GM18517 (cell line): ENCODE data around the gene OR6C75.
"Not testable (repeated sequence)": the region's sequence is repeated elsewhere in the genome, so short reads cannot be mapped to it uniquely, and the experiment has no call there.

Source experiments
- ATAC-seq: cut with Tn5 transposase; IDR thresholded peaks from one replicate; pipeline ENCODE4 v1.9.1; 2021; ENCODE audit warnings: mild to moderate bottlenecking, moderate library complexity; ENCODE audit not compliant: unreplicated experiment

OR6C75 gene

DNA sequence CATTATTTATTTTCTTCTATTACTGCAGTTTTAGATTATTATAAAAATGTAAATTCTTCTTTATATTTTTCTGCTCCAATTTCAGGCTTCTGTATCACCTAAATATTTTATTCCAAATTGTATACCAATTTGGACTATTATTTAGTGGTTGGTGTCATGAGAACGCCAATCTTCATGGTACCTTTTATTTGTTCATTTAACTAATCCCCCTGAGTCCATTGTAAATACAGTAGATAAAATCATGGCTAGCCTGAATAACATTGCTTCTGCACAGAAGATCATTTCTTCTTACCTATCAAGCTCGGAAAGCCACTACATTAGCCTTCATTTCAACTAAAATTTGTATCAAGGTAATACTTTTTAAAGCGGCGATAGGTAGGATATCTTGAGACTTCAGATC is at the start of gene OR6C75:
TSS of gene OR6C75 (plus strand) at position 301 of the 400 bp plus-strand sequence. CDS start 2,136 bp downstream, outside the sequence.
- ATAC-seq: no peak

DNA sequence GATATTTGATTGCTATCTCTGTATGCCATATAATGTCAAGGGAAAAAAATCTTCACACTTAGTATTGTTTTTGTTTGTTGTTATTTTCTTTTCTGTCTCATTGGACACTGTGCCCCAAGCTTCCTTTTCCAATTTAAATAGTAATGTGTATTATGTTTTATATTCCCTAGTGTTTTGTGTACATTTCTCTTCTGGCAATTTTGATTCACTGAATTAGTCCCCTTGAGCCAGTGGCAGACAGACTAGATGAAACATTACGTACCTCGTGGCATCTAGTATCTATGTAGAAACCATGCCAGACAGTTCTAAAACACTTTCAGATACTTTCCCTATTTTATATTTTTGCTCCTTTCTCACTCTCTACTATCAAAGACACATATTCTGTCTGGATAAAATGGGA is 48.7 kb upstream of the OR6C75 start, which contains the start of gene OR6C1:
TSS of gene OR6C1 (plus strand) at position 301 of the 400 bp plus-strand sequence. CDS start 6,257 bp downstream, outside the sequence.
- ATAC-seq: no peak

DNA sequence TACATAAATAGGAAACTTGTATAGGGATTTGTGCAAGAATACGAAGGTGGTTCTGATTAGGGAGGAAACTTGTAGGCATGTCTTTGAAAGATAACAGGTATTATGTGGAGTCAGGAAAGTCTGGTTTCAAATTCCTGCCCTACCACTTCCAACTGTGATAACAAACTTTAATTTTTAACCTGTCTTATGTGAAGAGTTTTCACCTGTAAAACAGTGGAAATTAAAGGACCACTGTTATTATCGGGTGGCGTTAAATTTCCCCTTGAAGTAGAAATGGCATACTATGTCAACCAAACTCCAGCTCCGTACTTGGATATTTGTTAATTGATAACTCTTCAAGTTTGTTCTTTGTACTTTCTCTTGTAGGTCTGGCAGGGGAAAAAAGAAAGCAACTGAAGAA is 42.6 kb upstream of the OR6C75 start:
- no peak for ATAC-seq

DNA sequence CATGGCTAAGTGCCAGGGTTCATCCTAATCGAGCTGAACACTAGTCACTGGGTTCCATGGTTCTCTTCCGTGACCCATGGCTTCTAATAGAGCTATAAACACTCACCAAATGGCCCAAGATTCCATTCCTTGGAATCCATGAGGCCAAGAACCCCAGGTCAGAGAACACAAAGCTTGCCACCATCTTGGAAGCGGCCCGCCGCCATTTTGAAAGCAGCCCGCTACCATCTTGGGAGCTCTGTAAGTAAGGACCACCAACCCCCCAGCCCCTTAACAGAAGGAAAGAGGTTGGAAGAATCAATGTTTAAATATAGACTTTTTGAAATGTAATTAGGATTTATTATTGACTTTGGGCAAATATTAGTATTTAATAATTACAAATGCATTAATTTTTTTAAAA is 37.0 kb upstream of the OR6C75 start:
- ATAC-seq: not testable (repeated sequence)

DNA sequence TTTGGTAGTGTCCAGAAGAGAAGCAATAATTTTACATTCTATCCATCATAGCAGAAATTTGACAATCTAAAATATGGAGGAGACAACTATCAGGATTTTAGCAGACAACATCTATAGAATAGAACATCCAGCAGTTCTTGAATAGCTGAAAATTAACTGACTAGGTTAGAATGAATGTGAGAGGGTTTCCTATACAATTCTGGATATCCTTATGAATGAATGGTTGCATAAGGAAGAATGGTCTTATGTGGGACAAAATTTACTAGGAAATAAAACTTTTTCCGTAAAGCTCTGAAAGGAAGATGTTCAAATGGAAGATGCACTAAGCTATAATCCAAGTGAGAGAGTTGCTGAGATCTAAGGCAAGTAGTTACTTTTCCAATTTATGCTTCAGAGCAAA is 32.3 kb upstream of the OR6C75 start, which contains the start of gene OR6C3:
TSS of gene OR6C3 (plus strand) at position 301 of the 400 bp plus-strand sequence. CDS start 955 bp downstream, outside the sequence.
- ATAC-seq: no peak

DNA sequence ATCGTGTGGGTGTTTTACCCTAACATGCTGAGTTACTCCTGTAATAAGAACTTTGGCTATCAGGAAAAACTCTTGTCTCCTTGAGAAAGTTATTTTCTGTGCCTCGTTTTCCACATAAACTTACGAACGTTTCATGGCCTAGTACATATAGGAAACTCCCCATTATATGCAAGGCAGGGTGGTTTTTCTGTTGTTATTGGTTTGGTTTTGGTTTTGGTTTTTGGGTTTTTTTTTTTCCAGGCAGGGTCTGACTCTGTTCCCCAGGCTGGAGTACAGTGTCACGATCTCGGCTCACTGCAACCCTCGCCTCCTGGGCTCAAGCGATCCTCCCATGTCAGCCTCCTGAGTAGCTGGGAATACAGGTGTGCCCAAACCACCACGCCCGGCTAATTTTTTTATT is 26.8 kb upstream of the OR6C75 start:
- ATAC-seq: no peak

DNA sequence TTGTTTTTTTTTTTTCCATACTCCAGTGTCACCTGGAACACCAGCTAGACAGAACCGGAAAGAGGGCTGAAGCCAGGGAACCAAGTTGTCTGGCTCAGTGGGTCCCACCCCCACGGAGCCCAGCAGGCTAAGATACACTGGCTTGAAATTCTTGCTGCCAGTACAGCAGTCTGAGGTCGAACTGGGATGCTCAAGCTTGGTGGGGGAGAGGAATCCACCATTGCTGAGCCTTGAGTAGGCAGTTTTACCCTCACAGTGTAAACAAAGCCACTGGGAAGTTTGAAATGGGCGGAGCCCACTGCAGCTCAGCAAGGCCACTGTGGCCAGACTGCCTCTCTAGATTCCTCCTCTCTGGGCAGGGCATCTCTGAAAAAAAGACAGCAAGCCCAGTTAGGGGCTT is 7.4 kb upstream of the OR6C75 start:
- ATAC-seq: not testable (repeated sequence)

DNA sequence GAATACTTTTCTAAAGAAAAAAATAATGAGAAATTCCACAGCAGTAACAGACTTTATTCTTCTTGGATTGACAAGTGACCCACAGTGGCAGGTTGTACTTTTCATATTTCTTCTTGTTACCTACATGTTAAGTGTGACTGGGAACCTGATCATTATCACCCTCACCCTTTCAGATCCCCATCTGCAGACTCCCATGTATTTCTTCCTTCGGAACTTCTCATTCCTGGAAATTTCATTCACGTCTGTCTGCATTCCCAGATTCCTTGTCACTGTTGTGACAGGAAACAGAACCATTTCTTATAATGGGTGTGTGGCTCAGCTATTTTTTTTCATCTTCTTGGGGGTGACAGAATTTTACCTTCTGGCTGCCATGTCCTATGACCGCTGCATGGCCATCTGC is 2.3 kb downstream of the OR6C75 start:
- ATAC-seq: no peak

DNA sequence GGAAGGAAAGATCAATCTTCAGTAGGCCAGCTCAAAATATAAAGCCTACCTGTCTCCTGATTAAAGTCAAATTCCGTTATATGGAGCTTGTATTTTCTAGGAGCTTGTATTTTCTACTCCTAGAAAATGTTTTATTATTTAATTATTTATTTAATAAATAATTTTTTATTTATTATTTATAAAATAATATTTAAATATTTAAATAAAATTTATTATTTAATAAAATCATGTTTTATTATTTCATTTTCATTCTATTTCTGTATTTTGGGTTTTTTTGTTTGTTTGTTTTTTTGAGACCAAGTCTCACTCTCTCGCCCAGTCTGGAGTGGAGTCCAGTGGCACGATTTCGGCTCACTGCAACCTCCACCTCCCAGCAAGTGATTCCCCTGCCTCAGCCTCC is 9.7 kb downstream of the OR6C75 start:
- no peak for ATAC-seq

DNA sequence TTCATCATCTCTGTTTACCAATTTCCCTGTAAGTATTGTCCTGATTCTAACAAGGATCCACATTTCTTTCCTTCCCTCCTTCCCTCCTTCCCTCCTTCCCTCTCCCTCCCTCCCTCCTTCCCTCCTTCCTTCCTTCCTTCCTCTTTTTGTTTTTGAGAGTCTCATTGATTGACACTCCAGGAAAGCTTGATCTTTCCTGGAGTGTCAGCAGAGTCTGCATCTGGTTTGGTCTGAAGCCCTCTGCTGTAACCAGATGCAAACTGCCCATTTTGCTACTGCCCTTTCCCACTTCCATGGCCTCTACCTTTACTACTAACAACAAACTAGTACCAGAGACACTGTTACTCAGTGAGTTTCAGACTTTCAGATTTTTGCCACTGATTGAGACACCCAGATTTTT is 23.1 kb downstream of the OR6C75 start:
- ATAC-seq: no peak

DNA sequence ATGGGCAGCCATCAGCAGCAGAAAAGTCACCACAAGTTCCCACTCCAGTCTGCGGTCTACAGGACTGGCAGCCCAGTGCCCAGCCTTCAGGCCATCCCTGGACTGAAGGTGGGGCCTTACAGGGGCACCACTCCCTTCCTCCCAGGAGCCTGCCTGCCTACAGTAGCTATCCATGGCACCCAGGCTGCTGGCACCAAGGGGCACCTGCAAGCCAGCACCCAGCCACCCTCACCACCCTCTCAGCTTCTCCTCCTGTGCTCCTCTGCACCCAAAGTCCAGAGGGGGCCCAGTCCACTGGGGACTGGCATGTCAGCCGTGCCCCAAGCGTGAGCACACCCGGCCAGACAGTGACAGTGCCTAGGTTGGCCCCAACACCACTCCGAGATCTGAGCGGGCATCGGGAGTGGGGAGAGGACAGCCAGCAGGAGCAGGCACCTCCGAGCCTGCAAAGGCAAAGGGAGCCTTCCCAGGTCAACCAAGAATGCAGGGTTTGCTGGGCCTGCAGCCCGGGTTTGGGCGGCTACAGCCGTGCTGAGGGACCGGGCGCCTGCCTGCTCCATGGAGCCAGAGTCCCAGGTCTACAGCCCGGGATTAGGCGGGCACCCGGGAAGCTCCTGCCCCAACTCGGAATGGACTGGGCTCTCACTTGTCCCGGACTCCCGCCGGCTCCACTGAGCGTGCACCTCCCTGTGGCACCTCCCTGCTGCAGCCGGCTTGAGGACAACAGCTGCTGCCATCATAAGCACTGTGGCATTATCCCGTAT is 29.4 kb downstream of the OR6C75 start:
- no peak for ATAC-seq

DNA sequence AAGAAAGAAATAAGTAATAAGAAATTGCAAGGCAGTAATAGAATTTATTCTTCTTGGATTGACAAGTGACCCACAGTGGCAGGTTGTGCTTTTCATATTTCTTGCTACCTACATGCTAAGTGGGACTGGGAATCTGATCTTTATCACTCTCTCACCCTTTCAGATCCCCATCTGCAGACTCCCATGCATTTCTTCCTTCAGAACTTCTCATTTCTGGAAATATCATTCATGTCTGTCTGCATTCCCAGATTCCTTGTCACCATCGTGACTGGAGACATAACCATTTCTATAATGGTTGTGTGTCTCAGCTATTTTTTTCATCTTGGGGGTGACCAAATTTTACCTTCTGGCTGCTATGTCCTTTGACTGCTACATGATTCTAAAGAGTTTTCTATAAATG is 33.6 kb downstream of the OR6C75 start:
- ATAC-seq: no peak

DNA sequence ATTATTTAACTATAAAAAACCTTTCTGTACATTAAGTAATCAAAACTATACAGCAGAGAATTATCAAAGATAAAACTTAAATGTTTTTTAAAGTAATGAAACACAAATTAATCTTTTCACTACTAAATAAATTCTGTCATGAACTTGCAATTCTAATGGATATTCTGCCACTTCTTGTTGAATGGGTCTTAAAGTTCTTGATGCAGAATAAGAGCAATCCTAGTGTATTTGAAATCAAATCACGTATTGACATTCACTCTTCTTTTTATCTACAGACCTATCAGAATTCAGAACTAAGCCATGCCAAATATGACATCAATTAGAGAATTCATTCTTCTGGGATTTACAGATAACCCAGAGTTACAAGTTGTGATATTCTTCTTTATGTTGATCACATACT is 37.5 kb downstream of the OR6C75 start, which contains the start of gene OR6C65:
TSS of gene OR6C65 (plus strand) at position 301 of the 400 bp plus-strand sequence. CDS start at position 301, 0 bp downstream.
- ATAC-seq: no peak

DNA sequence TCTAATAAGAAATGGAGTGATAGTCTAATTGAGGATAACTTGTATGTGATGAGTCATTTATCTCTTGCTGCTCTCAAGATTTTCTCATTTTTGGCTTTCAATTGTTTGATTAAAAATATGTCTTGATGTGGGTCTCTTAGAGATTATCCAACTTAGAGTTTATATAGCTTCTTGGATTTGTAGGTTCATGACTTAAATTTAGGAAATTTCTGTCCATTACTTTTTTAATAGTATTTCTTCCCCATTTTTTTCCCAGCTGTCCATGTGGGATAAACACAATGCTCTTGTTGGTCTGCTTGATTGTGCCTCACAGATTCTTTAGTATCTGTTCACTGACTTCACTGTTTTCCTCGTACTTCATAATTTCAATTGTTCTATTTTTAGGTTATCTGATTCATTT is 45.1 kb downstream of the OR6C75 start:
- no peak for ATAC-seq

DNA sequence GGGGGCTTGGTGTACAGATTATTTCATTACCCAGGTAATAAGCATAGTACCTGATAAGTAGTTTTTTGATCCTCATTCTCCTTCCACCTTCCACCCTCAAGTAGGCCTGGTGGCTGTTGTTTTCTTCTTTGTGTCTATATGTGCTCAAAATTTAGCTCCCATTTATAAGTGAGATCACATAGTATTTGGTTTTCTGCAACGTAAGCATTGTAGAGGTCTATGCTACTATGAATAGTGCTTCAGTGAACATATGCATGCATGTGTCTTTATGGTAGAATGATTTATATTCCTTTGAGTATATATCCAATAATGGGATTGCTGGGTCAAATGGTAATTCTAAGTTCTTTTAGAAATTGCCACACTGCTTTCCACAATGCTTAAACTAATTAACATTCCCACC is 46.4 kb downstream of the OR6C75 start:
- ATAC-seq: not testable (repeated sequence)

DNA sequence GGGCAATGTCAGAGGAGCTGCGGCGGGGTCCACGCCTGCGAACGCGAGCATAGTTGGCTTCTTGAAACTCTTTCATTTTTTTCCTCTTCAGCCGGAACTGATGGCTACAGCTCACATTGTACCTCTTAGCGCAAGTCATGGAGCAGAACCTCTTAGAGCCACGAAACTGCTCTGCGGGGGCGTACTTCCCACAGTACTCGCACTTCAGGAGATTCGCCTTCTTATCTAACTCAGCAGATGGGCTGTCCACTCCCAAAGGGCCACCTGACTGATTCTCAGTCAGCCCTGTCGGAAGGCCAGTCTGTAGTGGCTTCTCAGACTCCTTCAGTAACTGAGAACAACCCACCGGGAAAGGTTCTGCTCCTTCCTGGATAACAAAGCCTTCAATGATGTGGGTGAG is 49.4 kb downstream of the OR6C75 start:
- not testable (repeated sequence) for ATAC-seq

DNA sequence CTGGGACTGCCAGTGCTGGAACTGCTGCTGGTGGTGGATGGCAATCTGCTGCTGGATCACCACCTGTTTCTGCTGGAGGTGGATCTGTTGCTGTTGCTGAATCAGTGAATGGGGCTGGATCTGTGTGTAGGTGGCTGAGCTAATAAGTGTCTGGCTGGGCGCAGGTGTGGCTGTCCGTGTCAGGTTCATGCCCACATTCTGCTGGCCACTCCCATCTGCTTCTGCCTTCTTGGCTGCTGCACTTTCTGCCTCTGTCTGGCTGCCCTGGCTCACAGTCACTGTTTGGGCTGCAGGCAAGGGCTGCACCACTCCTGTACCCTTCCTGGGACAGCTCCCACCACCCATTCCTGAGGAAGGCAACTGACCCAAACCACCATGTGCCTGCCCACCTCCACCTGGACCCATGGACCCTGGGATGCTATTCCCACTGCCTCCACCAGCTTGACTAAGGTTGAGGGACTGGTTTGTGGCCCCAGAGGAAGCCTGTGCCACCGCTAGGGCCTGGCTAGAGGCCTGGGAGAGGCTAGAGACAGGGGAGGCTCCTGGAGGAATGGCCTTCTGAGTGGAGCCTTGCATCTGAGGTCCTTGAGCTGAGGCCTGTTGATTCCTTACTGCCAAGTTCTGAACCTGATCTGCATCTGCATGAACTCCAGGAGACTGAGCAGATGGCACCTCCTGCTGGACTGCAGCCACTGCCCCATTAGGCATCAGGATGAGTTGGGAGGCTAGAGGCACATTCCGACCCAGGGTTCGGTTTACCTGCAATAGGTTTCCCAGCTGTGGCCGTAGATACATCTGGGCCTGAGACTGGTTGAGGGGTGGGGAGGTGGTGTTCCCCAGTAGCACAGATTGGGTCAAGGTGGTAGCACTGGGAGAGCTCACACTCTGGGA is 51.0 kb downstream of the OR6C75 start:
- ATAC-seq: not testable (repeated sequence)

DNA sequence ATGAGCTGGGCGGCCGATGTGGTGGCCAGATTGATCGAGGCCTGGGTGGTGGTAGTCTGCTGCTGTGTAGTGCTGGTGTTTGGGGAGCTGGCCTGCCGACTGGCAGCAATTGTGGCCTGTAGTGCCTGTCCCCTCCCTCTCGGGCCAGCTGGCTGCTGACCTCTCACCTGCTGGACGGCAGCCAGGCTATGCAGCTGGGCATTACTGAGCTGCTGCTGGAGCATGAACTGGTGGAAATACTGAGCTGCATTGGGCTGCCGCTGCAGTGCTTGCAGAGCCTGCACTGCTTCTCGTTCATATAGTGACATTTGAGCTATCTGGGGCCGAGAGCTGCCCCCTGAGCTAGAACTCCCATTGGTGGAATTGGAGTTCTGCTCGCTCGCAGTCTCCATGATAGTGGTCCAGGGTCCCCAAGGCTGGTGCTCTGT is 51.6 kb downstream of the OR6C75 start:
- ATAC-seq: not testable (repeated sequence)

DNA sequence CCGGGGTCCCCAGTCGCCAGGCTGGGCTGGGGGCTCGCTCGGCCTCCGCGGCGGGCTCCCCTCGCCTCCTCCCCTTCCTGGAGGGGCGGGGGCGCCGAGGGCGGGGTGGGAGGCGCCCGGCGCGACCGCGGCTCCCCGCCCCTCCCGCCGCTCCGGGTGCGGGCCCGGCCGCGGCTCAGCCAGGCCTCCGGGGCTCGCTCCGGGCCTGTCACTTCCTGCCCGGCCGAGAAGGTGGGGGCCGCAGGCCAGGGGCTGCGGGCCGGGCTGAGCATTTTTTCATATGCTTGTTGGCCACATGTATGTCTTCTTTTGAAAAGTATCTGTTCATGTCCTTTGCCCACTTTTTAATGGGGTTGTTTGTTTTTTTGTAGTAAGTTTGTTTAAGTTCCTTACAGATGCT is 52.1 kb downstream of the OR6C75 start:
- ATAC-seq: not testable (repeated sequence)

DNA sequence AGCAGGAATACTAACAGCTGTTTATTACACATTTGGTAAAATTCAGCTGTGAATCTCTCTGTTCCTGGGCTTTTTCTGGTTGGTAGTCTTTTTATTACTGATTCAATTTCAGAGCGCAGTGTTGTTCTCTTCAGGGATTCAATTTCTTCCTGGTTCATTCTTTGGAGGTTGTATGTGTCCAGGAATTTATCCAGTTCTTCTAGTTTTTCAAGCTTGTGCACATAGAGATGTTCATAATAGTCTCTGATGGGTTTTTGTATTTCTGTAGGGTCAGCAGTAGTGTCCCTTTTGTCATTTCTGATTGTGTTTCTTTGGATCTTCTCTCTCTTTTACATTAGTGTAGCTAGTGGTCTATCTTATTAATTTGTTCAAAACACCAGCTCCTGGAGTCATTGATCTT is 54.2 kb downstream of the OR6C75 start:
- no peak for ATAC-seq
